Measurements from ENCODE around the gene BMPR2. TPM values are rescaled to one million over a fixed set of nuclear protein-coding genes. Genes with fewer than 3 reads are reported as not detected.
"Not testable (repeated sequence)": the region's sequence is repeated elsewhere in the genome, so short reads cannot be mapped to it uniquely, and the experiment has no call there.

The BMPR2 gene
- polyA plus RNA-seq, 1 donor = 25.4 TPM

- not testable (repeated sequence) for H3K4me1 ChIP-seq (ENCODE audit: control insufficient read depth, insufficient read depth, low read length); H3K4me3 ChIP-seq (ENCODE audit: low read length); H3K36me3 ChIP-seq (ENCODE audit: control insufficient read depth, insufficient read depth, low read length); H3K9me3 ChIP-seq (ENCODE audit: control insufficient read depth, low read depth, low read length); DNase-seq; H3K27ac ChIP-seq (ENCODE audit: low read length); H3K27me3 ChIP-seq (ENCODE audit: control insufficient read depth, insufficient read depth, low read length)
- 90% methylated on average over 2 of the region's 13 CpGs for WGBS (ENCODE audit: insufficient coverage, low lambda C conversion rate)
These were observed 170.5 kb downstream of the BMPR2 start for GRCh38 chr2:202546499-202547141.

- H3K9me3 ChIP-seq (ENCODE audit: control insufficient read depth, low read depth, low read length) = no peaks in the 10 kb centered on the region
- no peak overlapping the region for H3K4me3 ChIP-seq (ENCODE audit: low read length)
- peaks cover 12% of the 10 kb centered on the region for H3K36me3 ChIP-seq (ENCODE audit: control insufficient read depth, insufficient read depth, low read length)
- no peaks in the 10 kb centered on the region for H3K4me1 ChIP-seq (ENCODE audit: control insufficient read depth, insufficient read depth, low read length)
- WGBS (ENCODE audit: insufficient coverage, low lambda C conversion rate) = 57% methylated on average over 1 of the region's 2 CpGs
- no peak overlapping the region for H3K27ac ChIP-seq (ENCODE audit: low read length)
- H3K27me3 ChIP-seq (ENCODE audit: control insufficient read depth, insufficient read depth, low read length) = no peaks in the 10 kb centered on the region
- DNase-seq = no peak
These were observed 172.1 kb downstream of the BMPR2 start for GRCh38 chr2:202548240-202548639.

GRCh38 chr2:202551000-202551399, 174.9 kb downstream of the BMPR2 start:
- WGBS (ENCODE audit: insufficient coverage, low lambda C conversion rate) = no CpG with 5 or more reads among the region's 10 CpGs

GRCh38 chr2:202555356-202555755, 179.2 kb downstream of the BMPR2 start:
- Histone ChIP-seq H3K4me3 (ENCODE audit: low read length) (no peak overlapping the region), H3K27ac (ENCODE audit: low read length) (no peak overlapping the region), H3K9me3 (ENCODE audit: control insufficient read depth, low read depth, low read length) (no peaks in the 10 kb centered on the region), H3K36me3 (ENCODE audit: control insufficient read depth, insufficient read depth, low read length) (peaks cover 35% of the 10 kb centered on the region), H3K27me3 (ENCODE audit: control insufficient read depth, insufficient read depth, low read length) (no peaks in the 10 kb centered on the region), H3K4me1 (ENCODE audit: control insufficient read depth, insufficient read depth, low read length) (no peaks in the 10 kb centered on the region)
- no peak for DNase-seq
- no CpG with 5 or more reads among the region's 4 CpGs for WGBS (ENCODE audit: insufficient coverage, low lambda C conversion rate)

More at GRCh38 chr2:202551000-202551399, 174.9 kb downstream of the BMPR2 start:
- not testable (repeated sequence) for H3K27ac ChIP-seq (ENCODE audit: low read length); H3K27me3 ChIP-seq (ENCODE audit: control insufficient read depth, insufficient read depth, low read length); H3K9me3 ChIP-seq (ENCODE audit: control insufficient read depth, low read depth, low read length); H3K4me1 ChIP-seq (ENCODE audit: control insufficient read depth, insufficient read depth, low read length); DNase-seq; H3K4me3 ChIP-seq (ENCODE audit: low read length)
- H3K36me3 ChIP-seq (ENCODE audit: control insufficient read depth, insufficient read depth, low read length) = peaks cover 22% of the 10 kb centered on the region

- H3K27ac ChIP-seq (ENCODE audit: low read length) = no peak overlapping the region
- no peaks in the 10 kb centered on the region for H3K9me3 ChIP-seq (ENCODE audit: control insufficient read depth, low read depth, low read length)
- H3K36me3 ChIP-seq (ENCODE audit: control insufficient read depth, insufficient read depth, low read length) = peaks cover 31% of the 10 kb centered on the region
- H3K4me3 ChIP-seq (ENCODE audit: low read length) = no peak overlapping the region
- no peaks in the 10 kb centered on the region for H3K4me1 ChIP-seq (ENCODE audit: control insufficient read depth, insufficient read depth, low read length)
- no peaks in the 10 kb centered on the region for H3K27me3 ChIP-seq (ENCODE audit: control insufficient read depth, insufficient read depth, low read length)
- 100% methylated on average over 1 of the region's 1 CpG for WGBS (ENCODE audit: insufficient coverage, low lambda C conversion rate)
- no peak for DNase-seq
These were observed 184.1 kb downstream of the BMPR2 start for GRCh38 chr2:202560200-202560599.

GRCh38 chr2:202564226-202564625, 188.1 kb downstream of the BMPR2 start:
- Histone ChIP-seq H3K27ac (ENCODE audit: low read length) (no peak overlapping the region), H3K4me3 (ENCODE audit: low read length) (no peak overlapping the region), H3K9me3 (ENCODE audit: control insufficient read depth, low read depth, low read length) (no peaks in the 10 kb centered on the region), H3K4me1 (ENCODE audit: control insufficient read depth, insufficient read depth, low read length) (no peaks in the 10 kb centered on the region), H3K36me3 (ENCODE audit: control insufficient read depth, insufficient read depth, low read length) (peaks cover 10% of the 10 kb centered on the region), H3K27me3 (ENCODE audit: control insufficient read depth, insufficient read depth, low read length) (no peaks in the 10 kb centered on the region)
- 100% methylated on average over 1 of the region's 1 CpG for WGBS (ENCODE audit: insufficient coverage, low lambda C conversion rate)
- DNase-seq = no peak

- no peak overlapping the region for H3K4me3 ChIP-seq (ENCODE audit: low read length)
- H3K9me3 ChIP-seq (ENCODE audit: control insufficient read depth, low read depth, low read length) = no peaks in the 10 kb centered on the region
- H3K4me1 ChIP-seq (ENCODE audit: control insufficient read depth, insufficient read depth, low read length) = no peaks in the 10 kb centered on the region
- peaks cover 3% of the 10 kb centered on the region for H3K36me3 ChIP-seq (ENCODE audit: control insufficient read depth, insufficient read depth, low read length)
- no peaks in the 10 kb centered on the region for H3K27me3 ChIP-seq (ENCODE audit: control insufficient read depth, insufficient read depth, low read length)
- H3K27ac ChIP-seq (ENCODE audit: low read length) = no peak overlapping the region
- DNase-seq = no peak
- 88% methylated on average over 2 of the region's 2 CpGs for WGBS (ENCODE audit: insufficient coverage, low lambda C conversion rate)
These were observed 190.2 kb downstream of the BMPR2 start for GRCh38 chr2:202566286-202566685.

GRCh38 chr2:202574541-202574940, 198.4 kb downstream of the BMPR2 start:
- no peak for DNase-seq
- H3K4me1 ChIP-seq (ENCODE audit: control insufficient read depth, insufficient read depth, low read length) = no peaks in the 10 kb centered on the region
- no peak overlapping the region for H3K27ac ChIP-seq (ENCODE audit: low read length)
- WGBS (ENCODE audit: insufficient coverage, low lambda C conversion rate) = no CpG with 5 or more reads among the region's 2 CpGs
- H3K27me3 ChIP-seq (ENCODE audit: control insufficient read depth, insufficient read depth, low read length) = no peaks in the 10 kb centered on the region
- no peak overlapping the region for H3K4me3 ChIP-seq (ENCODE audit: low read length)
- no peaks in the 10 kb centered on the region for H3K9me3 ChIP-seq (ENCODE audit: control insufficient read depth, low read depth, low read length)
- no peaks in the 10 kb centered on the region for H3K36me3 ChIP-seq (ENCODE audit: control insufficient read depth, insufficient read depth, low read length)

GRCh38 chr2:202575194-202575593, 199.1 kb downstream of the BMPR2 start:
- not testable (repeated sequence) for H3K4me1 ChIP-seq (ENCODE audit: control insufficient read depth, insufficient read depth, low read length)
- 100% methylated on average over 1 of the region's 5 CpGs for WGBS (ENCODE audit: insufficient coverage, low lambda C conversion rate)

GRCh38 chr2:202577250-202578183, 201.4 kb downstream of the BMPR2 start:
- Histone ChIP-seq H3K27ac (ENCODE audit: low read length) (no peak overlapping the region), H3K27me3 (ENCODE audit: control insufficient read depth, insufficient read depth, low read length) (no peaks in the 10 kb centered on the region), H3K4me1 (ENCODE audit: control insufficient read depth, insufficient read depth, low read length) (no peaks in the 10 kb centered on the region), H3K4me3 (ENCODE audit: low read length) (no peak overlapping the region), H3K9me3 (ENCODE audit: control insufficient read depth, low read depth, low read length) (no peaks in the 10 kb centered on the region), H3K36me3 (ENCODE audit: control insufficient read depth, insufficient read depth, low read length) (no peaks in the 10 kb centered on the region)
- WGBS (ENCODE audit: insufficient coverage, low lambda C conversion rate) = 55% methylated on average over 3 of the region's 10 CpGs
- no peak for DNase-seq

More at GRCh38 chr2:202575194-202575593, 199.1 kb downstream of the BMPR2 start:
- not testable (repeated sequence) for H3K4me3 ChIP-seq (ENCODE audit: low read length); DNase-seq; H3K36me3 ChIP-seq (ENCODE audit: control insufficient read depth, insufficient read depth, low read length); H3K27me3 ChIP-seq (ENCODE audit: control insufficient read depth, insufficient read depth, low read length); H3K27ac ChIP-seq (ENCODE audit: low read length); H3K9me3 ChIP-seq (ENCODE audit: control insufficient read depth, low read depth, low read length)

Data from large intestine (tissue), 3 donors.